Lower leg skin (tissue), 4 donors: ENCODE results near the gene KCNA1. TPM values are rescaled to one million over a fixed set of nuclear protein-coding genes. Genes with fewer than 3 reads are reported as not detected.

Experiments
- DNase-seq, 2 donors: peaks; one replicate each; pipeline ENCODE4 v3.0.0-alpha.2; 2019; ENCODE audit warnings: low spot score in 2 of 2
- H3K4me3 ChIP-seq: fragments of 200-600 bp; sonication (generic); 2 replicates; pipeline ENCODE4 v1.5.1; 2017; ENCODE audit warnings: mild to moderate bottlenecking, low read depth; ENCODE audit not compliant: poor library complexity, severe bottlenecking
- CTCF ChIP-seq, 3 donors: fragments of 450-650 bp; IDR thresholded peaks; one replicate each; pipeline ENCODE4 v1.5.1; 2016; ENCODE audit warnings: antibody characterized with exemption in 3 of 3, mild to moderate bottlenecking in 3 of 3, moderate library complexity in 2 of 3
- POLR2A ChIP-seq, 2 donors: fragments of 450-650 bp; IDR thresholded peaks; one replicate each; pipeline ENCODE4 v1.6.1; 2016 to 2017; ENCODE audit warnings: antibody characterized with exemption in 2 of 2, mild to moderate bottlenecking in 1 of 2, moderate library complexity in 1 of 2
- WGBS, 2 donors: methylation state at CpG; one replicate each; pipeline ENCODE4 v1.1.5; 2018; 5-methylcytosine and 5-hydroxymethylcytosine counted together
- intact Hi-C: fragments of 100-400 bp; cut with DNase I; formaldehyde crosslinking; loops from one replicate; pipeline ENCODE4 v1.15.0; 2023; ENCODE audit warnings: low total_unique reads
- total RNA-seq, 4 donors: library from RNA; depleted of rRNA; stranded (reverse); fragments of >200 nt; gene quantifications; one replicate each; pipeline ENCODE4 v1.1.0, GENCODE V29; 2016

The KCNA1 gene
- total RNA-seq, 4 donors from 2014 or later: 0.13 to 1.1 TPM; not detected in 2

GRCh38 chr12:4915752-4916151 lies 6.0 kb downstream of the KCNA1 start:
- no peak overlapping the region for H3K4me3 ChIP-seq
- 94 to 95% methylated on average over 4 of the region's 4 CpGs for WGBS, 2 donors
- TF ChIP-seq CTCF (IDR thresholded peaks at IDR 0.05) (no peak), POLR2A (IDR thresholded peaks at IDR 0.05) (no peak)
- DNase-seq: no peak
- intact Hi-C loops: no loop called here

- 59 to 75% methylated on average over 6 of the region's 6 CpGs for WGBS, 2 donors
- intact Hi-C loops: no loop called here
- DNase-seq: no peak
- TF ChIP-seq CTCF (IDR thresholded peaks at IDR 0.05) (no peak), POLR2A (IDR thresholded peaks at IDR 0.05) (no peak)
- H3K4me3 ChIP-seq: no peak overlapping the region
Measured at GRCh38 chr12:4918950-4919660, 9.4 kb downstream of the KCNA1 start.

GRCh38 chr12:4932576-4932975 lies 22.9 kb downstream of the KCNA1 start:
- H3K4me3 ChIP-seq: no peak overlapping the region
- intact Hi-C loops: no loop called here
- DNase-seq: no peak
- 86 to 90% methylated on average over 6 of the region's 6 CpGs for WGBS, 2 donors
- TF ChIP-seq POLR2A (IDR thresholded peaks at IDR 0.05) (no peak), CTCF (IDR thresholded peaks at IDR 0.05) (no peak)

GRCh38 chr12:4933411-4933810 lies 23.7 kb downstream of the KCNA1 start:
- intact Hi-C loops: no loop called here
- no peak for DNase-seq
- TF ChIP-seq CTCF (IDR thresholded peaks at IDR 0.05) (no peak), POLR2A (IDR thresholded peaks at IDR 0.05) (no peak)
- 67 to 80% methylated on average over 1 of the region's 1 CpG for WGBS, 2 donors
- H3K4me3 ChIP-seq: no peak overlapping the region

GRCh38 chr12:4934407-4935035 lies 24.8 kb downstream of the KCNA1 start:
- H3K4me3 ChIP-seq: no peak overlapping the region
- TF ChIP-seq POLR2A (IDR thresholded peaks at IDR 0.05) (no peak), CTCF (IDR thresholded peaks at IDR 0.05) (no peak)
- no peak for DNase-seq
- 55 to 62% methylated on average over 2 of the region's 2 CpGs for WGBS, 2 donors
- intact Hi-C loops: no loop called here
